ENCODE measurements around the gene TMEM114. TPM values are rescaled to one million over a fixed set of nuclear protein-coding genes. Genes with fewer than 3 reads are reported as not detected.

The TMEM114 gene
- polyA plus RNA-seq, 5 donors, result not detected

DNA sequence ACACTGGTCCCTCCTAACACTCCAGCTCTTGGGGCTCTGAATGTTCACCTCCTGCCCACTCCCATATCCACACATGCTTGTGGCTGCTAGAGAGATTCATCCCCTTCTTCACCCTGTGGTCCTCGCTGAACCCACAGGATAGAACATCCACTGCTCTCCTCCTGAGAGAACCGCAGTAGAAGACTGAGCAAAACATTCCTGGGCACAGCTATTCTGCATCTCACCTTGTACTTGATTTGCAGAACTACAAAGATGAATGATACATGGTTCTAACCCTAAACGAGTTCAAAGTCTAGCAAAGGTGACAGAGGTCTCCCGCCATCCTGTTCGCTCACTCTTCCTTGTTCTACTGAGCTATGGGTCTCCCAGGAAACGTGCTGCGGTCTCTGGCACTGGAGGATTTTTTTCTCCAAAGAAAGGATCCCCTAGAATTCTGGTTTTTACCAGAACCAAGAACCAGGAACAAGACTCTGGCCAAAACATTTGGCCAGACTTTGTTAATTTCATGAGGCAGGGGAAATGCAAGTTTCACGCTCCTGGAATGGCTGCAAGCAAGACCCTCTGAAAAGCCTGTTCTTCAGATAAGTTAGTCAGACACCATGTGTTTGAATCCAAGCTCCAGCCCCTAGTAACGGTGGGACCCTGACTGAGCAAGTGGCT is 39.5 kb downstream of the TMEM114 start:
- no peak for DNase-seq

DNA sequence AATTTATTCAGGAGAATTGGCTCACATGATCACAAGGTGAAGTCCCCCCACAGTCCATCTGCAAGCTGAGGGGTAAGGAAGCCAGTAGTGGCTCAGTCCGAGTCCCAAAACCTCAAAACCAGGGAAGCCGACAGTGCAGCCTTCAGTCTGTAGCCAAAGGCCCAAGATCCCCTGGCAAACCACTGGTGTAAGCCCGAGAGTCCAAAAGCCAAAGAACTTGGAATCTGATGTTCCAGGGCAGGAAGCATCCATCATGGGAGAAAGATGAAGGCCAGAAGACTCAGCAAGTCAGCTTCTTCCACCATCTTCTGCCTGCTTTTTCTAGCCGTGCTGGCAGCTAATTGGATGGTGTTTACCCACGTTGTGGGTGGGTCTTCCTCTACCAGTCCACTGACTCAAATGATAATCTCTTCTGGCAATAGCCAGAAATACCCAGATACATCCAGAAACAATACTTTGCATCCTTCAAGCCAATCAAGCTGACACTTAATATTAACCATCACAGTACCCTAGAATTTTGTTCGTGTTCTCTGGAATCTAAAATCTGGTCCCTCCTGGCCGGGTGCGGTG is 40.4 kb downstream of the TMEM114 start:
- DNase-seq, result no peak

DNA sequence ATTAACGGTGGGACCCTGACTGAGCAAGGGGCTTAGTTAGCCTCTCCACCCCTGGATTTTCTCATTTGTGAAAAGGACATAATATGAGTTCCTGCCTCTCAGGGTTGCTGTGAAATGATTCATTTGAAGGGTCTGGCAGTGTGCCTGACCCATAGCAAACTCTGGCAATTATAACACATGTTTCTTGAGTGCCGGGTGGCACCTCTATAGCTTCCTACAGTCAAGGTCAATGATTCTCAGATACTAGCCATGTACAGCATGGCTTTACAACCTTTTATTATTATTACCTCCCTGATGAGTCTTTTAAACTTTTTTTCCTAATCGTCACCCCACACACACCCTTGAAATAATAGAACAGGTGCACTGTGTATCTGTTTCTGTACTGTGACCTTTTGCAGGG is 42.1 kb downstream of the TMEM114 start:
- DNase-seq, result no peak

DNA sequence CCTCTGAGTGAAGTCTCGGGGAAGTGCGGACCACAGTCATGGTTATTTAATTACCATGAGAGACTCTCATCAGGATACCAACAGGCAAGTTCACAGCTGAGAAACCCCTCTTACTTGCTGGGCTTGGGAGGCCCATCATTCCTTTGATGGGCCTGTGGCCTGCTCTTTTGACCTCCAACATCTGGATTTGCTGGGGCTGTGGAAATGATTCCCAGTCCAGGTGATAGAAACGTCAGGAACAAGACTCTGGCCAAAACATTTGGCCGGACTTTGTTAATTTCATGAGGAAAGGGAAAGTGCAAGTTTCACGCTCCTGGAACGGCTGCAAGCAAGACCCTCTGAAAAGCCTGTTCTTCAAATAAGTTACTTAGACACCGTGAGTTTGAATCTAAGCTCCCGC is 42.5 kb downstream of the TMEM114 start:
- no peak for DNase-seq

DNA sequence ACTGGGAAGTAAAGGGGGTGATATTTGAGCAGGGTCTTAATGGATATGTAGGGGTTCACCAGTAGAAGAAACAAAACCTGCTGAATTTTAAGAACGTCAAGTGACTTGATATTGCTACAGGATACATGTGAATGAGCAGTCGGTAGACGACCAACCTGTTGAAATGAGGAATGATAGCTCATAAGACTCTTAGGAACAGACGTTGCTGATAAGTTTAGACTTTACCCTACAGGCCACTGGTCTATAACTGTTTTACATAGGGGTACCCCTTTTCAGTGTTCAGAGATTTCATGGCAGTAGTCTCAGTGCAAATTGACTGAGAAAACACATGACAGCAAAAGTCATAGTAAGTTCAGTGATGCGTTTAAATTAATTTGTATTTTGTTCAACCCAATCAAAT is 45.9 kb downstream of the TMEM114 start:
- no peak for DNase-seq

DNA sequence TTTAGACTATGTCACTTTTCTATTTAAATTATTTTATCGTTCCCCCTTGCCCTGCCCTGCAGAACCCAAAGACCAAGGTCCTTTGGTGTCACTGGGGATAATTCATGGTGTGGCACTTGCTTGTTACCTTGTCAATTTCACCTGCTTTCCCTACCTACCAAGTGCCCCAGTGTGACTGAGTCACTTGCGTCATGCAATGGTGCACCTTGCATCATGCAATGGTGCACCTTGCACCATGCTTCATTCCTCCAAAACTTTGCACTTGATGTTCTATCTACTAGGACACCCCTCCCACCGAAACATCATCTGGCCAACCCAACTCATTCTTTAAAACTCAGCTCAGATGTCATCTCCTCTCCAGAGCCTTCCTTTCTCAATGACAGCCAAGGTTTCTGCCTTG is 47.1 kb downstream of the TMEM114 start:
- no peak for DNase-seq

DNA sequence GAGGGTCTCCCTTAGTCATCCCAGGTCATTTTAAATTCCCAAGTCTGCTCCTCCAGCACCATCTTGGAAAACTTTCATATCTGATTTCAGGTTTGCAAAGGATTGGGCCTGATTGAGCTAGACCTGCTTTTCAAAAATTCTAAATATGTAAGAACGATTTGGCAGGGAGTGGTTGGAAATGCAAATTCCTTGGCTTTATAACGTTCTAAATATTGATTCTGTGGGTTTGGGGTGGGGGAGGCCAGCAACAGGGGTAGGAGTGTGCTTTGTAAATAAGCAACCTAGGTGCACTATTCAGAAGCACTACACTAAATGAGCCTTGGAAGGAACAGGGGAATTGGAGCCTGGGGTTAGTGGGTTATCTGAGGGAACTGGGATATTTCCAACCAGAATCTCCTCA is 47.9 kb downstream of the TMEM114 start:
- DNase-seq, result no peak

DNA sequence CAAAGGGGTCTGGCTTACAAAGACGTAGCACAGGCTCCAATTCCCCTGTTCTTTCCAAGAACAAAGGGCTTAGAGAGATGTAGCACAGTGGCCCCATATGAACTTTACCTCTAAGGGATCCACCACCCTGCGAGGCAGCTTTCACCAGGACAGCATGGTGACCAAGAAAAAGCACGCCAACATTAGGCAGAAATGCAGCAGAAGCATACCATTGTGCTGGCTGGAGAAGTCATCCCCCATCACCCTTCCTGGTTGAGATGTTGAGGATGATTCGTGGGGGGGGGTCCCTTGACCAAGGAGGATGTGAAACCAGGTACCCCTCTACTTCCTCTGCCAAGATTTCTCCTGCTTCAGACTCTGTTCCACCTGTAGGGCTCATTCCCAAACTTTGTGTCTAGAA is 48.4 kb downstream of the TMEM114 start:
- no peak for DNase-seq

DNA sequence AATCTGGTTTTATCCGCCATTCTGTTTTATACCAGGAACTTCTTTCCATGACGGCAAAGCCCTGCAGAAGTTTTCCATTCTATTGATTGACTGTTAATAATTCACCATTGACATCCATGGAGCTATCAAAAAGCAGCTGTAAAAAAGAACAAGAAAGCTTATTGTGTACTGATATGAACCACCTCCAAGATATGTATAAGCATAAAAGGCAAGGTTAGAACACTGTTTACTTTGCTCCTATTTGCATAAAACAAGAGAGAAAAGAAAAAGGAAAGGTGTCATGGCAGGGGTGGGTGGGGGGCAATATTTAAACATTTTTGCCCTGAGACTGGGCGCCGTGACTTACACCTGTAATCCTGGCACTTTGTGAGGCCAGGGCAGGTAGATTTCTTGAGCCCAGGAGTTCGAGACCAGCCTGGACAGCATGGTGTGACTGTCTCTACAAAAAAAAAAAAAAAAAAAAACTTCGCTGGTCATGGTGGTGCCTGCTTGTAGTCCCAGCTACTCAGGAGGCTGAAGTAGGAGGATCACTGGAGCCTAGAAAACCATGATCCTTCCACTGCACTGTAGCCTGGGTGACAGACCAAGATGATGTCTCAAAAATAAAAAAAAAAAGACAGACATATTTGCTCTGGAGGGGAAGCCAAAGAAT is 52.5 kb downstream of the TMEM114 start:
- DNase-seq, result no peak

DNA sequence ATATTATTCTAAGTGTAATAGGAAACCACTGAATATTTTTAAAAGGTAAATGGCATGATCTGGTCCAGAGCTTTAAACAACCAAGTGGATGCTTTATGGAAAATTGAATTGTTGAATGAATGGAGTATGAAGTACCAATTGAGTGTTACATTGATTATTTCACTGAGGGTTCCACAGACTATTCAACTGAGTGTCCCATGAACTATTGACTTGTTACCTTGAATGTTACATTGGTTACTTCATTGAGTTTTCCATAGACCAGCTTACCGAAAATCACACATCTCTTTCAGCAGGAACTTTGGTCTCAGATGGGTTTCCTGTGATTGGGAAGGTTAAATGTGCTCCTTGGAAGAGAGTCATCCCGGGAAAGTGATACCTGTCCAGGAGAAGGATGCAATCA is 56.8 kb downstream of the TMEM114 start:
- DNase-seq, result no peak

DNA sequence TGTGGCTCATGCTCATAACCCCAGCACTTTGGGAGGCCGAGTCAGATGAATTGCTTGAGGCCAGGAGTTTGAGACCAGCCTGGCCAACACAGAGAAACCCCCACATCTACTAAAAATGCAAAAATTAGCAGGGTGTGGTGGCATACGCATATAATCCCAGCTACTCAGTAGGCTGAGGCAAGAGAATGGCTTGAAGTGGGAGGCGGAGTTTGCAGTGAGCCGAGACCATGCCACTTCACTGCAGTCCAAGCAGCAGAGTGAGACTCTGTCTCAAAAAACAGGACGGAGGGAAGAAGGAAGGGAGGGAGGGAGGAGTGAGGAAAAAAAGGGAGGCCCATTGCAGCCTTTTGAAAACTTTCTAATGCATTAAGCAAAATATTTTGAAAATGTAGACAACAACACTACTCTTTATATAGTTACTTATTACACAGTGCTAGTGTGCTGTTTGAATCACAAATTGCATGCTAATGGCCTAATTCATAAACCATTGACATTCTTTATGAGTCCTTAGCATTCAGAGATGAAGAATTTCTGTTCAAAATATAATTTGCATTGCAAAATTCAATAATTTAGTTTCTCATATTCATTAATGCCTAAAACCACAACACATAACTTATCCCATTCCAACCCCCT is 59.4 kb downstream of the TMEM114 start:
- no peak for DNase-seq

DNA sequence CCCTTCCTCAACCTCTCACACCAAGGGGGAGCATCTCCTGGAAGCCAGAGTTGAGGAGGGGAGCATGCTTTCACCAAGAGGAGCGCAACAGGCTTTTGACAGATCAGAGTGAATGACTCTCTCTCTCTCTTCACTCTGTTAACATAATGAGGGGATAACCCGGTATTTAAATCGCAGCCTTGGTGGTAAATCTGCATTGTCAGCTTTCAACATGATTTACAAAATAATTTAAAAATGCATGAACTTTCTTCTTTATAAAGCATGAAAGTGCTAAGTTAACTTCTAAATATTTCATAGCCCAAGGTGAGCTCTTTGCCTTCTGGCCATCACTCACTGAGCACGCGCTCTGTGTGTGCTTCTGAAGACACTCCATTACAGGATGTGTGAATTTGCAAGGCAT is 61.8 kb downstream of the TMEM114 start:
- DNase-seq, result no peak

DNA sequence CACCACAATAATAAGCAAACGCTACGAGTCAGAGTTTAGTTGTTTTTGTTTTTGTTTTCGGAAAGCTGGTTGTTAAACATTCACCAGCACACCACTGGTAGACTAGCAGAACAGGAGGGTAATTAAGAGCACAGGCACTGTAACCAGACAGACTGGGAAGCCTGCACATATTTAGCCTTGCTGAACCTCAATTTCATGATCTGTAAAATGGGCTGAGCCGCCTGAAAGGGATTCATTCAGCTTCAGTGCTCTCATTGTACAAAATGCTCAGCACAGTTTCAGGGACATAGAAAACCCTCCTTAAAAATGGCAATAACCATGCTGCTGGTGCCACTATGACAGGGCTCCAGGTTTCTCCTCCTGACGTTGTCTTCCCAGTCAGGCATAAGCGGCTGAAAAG is 66.4 kb downstream of the TMEM114 start:
- DNase-seq, result no peak

DNA sequence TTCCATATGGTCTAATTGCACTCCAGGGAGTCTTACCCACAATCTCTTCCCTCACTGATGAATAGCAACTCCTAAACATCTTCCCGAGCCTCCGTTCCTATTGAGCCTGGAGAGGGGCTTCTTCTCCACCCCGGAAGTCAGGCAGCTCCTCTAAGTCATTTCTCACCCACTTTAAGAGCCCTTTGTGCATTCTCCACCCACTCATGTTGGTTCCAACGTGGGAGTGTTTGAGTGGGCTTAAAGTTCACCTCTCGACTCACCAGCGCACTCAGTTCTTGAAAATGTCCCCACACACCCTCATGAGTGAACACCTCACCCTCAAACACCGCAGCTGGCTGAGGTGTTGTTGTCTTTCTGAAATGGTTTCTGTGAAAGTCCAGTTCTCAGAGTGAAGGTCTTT is 67.6 kb downstream of the TMEM114 start:
- DNase-seq, result no peak

DNA sequence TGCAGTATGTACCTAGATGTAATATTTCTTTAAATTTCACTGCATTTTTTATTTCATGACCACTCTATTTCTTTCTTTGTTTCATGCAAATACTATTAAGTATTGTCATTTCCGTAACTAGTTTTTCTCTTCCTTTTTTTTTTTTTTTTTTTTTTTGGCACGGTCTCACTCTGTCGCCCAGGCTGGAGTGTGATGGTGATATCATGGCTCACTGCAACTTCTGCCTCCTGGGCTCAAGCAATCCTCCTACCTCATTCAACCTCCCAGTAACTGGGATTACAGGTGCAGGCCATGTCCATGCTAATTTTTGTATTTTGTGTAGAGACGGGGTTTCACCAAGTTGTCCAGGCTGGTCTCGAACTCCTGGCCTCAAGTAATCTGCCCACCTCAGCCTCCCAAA is 70.7 kb downstream of the TMEM114 start:
- DNase-seq, result no peak

Other genes starting within 250 kb of the TMEM114 start
- gene METTL22, start 31.2 kb upstream of the TMEM114 start, polyA plus RNA-seq (ENCODE audit: insufficient read depth in 1 of 5, insufficient read length in 5 of 5, low replicate concordance in 1 of 5), result 10 to 100 TPM; 24.4 to 33.6 (median 26.8) TPM
- gene ABAT, start 84.1 kb upstream of the TMEM114 start, polyA plus RNA-seq (ENCODE audit: insufficient read depth in 1 of 5, insufficient read length in 5 of 5, low replicate concordance in 1 of 5), result 10 to 100 TPM; 35.0 to 41.4 (median 35.4) TPM
- gene TMEM186, start 207.1 kb upstream of the TMEM114 start, polyA plus RNA-seq (ENCODE audit: insufficient read depth in 1 of 5, insufficient read length in 5 of 5, low replicate concordance in 1 of 5), result 10 to 100 TPM; 11.6 to 14.0 (median 12.7) TPM
- 10 to 100 TPM; 19.9 to 24.6 (median 22.6) TPM for gene PMM2, start 207.3 kb upstream of the TMEM114 start, polyA plus RNA-seq (ENCODE audit: insufficient read depth in 1 of 5, insufficient read length in 5 of 5, low replicate concordance in 1 of 5)

Measured in right lung (tissue), 5 donors.